GM21825 (cell line): ENCODE measurements around the gene CPXCR1.
"Not testable (repeated sequence)": the region's sequence is repeated elsewhere in the genome, so short reads cannot be mapped to it uniquely, and the experiment has no call there.

ENCODE experiments used
- ATAC-seq: cut with Tn5 transposase; IDR thresholded peaks from one replicate; pipeline ENCODE4 v1.9.1; 2021; ENCODE audit warnings: mild to moderate bottlenecking, moderate library complexity; ENCODE audit not compliant: unreplicated experiment

Gene CPXCR1

DNA sequence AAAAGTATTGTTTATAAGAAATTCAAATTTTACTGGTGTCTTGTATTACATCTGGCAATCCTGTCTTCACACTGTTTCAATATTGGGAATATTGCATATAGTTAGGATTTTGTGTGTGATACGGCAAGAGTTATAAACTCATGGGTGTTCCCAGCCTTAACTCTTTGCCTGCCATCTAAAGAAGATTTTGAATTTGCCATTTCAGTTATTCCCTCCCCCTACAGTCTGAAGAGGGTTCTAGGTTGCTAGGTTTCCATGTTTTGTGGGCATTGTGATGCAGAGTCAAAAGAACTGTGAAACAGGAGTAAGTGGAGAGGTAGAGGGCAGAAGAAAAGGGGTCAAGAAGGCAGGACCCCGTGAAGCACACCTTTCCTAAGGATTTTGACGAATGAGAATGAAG is at the start of gene CPXCR1:
TSS of gene CPXCR1 (plus strand) at position 301 of the 400 bp plus-strand sequence. CDS start 6,190 bp downstream, outside the sequence.
- ATAC-seq: no peak

DNA sequence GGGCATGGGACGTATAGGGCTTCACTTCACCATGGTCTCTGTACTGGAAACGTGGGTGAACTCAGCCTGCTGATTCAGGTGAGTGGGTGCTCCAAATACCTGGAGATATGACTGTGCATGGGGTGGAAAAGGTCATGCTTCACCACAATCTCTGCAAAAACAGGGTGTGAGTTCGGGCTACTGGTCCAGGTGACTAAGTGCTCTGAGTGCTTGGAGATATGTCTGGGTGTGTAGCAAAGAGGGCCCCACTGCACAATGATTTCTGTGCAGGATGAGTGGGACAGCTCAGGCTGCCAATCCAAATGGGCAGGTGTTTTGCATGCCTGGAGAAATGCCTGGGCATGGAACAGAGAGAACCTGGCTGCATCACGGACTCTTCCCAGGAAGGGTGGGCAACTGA is 11.2 kb upstream of the CPXCR1 start:
- ATAC-seq: no peak

DNA sequence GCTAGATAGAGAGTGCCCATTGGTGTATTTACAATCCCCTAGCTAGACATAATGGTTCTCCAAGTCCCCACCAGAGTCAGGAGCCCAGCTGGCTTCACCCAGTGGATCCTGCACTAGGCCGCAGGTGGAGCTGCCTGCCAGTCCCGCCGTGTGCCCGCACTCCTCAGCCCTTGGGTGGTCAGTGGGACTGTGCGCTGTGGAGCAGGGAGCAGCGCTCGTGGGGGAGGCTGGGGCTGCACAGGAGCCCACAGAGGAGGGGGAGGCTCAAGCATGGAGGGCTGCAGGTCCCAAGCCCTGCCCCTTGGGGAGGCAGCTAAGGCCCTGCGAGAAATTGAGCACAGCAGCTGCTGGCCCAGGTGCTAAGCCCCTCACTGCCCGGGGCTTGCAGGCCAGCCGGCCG is 810 bp upstream of the CPXCR1 start:
- ATAC-seq: not testable (repeated sequence)

DNA sequence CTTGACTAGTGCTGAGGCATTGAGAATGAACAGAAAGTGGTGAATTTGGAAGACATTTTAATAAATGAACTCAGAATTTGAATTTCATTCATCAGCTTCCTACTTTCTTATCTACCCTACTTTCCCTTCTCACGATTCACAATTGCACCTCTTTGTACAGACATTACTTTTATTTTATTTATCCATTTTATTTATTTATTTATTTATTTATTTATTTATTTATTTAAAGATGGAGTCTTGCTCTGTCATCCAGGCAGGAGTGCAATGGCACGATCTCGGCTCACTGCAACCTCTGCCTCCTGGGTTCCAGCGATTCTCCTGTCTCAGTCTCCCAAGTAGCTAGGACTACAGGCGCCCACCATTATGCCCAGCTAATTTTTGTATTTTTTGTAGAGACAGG is 5.3 kb downstream of the CPXCR1 start:
- not testable (repeated sequence) for ATAC-seq

DNA sequence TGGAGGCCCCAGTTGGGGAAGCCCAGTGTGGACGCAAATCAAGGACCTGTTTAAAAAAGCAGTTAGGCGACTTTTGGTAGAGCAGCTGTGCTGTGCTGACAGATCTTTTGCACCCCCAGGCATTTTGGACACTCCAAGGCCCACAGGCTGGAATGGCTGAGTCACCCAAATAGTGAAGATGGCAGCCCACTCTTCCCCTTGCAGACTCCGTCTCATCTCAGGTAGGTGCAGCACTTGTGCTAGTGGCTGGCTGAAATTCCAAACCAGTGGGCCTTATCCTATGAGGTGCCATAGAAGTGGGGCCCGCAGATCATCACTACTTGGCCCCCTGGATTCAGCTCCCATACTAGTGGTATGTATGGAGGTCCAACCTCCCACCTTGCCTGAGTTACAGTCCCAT is 42.8 kb downstream of the CPXCR1 start:
- no peak for ATAC-seq
